Neural cell (in vitro differentiated cells): ENCODE measurements around the gene SMAP2.

ENCODE experiments used
- CTCF ChIP-seq: fragments of 450-650 bp; IDR thresholded peaks from 2 replicates; pipeline ENCODE4 v1.5.1; 2014; ENCODE audit warnings: antibody characterized with exemption, mild to moderate bottlenecking, moderate library complexity; ENCODE audit not compliant: poor library complexity, severe bottlenecking
- EP300 ChIP-seq: fragments of 450-650 bp; conservative IDR thresholded peaks from 2 replicates; pipeline ENCODE4 v1.6.1; 2014; ENCODE audit warnings: antibody characterized with exemption, mild to moderate bottlenecking, moderate library complexity; ENCODE audit not compliant: poor library complexity, severe bottlenecking
- EZH2 ChIP-seq: fragments of 200-600, 300-800 bp; shearing (Covaris generic), sonication (generic); IDR thresholded peaks from 2 replicates; pipeline ENCODE4 v1.6.1; 2014; ENCODE audit warnings: antibody characterized with exemption, low read length, borderline replicate concordance, mild to moderate bottlenecking; ENCODE audit not compliant: insufficient read depth, poor library complexity, severe bottlenecking
- MXI1 ChIP-seq: fragments of 450-650 bp; conservative IDR thresholded peaks from 2 replicates; pipeline ENCODE4 v1.6.1; 2014; ENCODE audit warnings: antibody characterized with exemption, mild to moderate bottlenecking; ENCODE audit not compliant: poor library complexity, severe bottlenecking
- POLR2AphosphoS5 ChIP-seq: IDR thresholded peaks from 2 replicates; pipeline ENCODE4 v1.6.1; 2012
- RAD21 ChIP-seq: fragments of 450-650 bp; conservative IDR thresholded peaks from 2 replicates; pipeline ENCODE4 v1.6.1; 2014; ENCODE audit warnings: antibody characterized with exemption, mild to moderate bottlenecking, moderate library complexity
- REST ChIP-seq: IDR thresholded peaks from 2 replicates; pipeline ENCODE4 v1.6.1; 2012; ENCODE audit warnings: borderline replicate concordance
- SMC3 ChIP-seq: fragments of 450-650 bp; conservative IDR thresholded peaks from 2 replicates; pipeline ENCODE4 v1.6.1; 2014; ENCODE audit warnings: antibody characterized with exemption, mild to moderate bottlenecking, moderate library complexity; ENCODE audit not compliant: poor library complexity

- TF ChIP-seq CTCF (no peak), POLR2AphosphoS5 (no peak), EP300 (no peak), EZH2 (no peak), REST (no peak), SMC3 (no peak), MXI1 (no peak), RAD21 (no peak)
Observed at GRCh38 chr1:40382108-40382460, 8.6 kb downstream of the SMAP2 start.
